ENCODE data around the gene BNIP3. TPM values are rescaled to one million over a fixed set of nuclear protein-coding genes. Genes with fewer than 3 reads are reported as not detected.
"Not testable (repeated sequence)": the region's sequence is repeated elsewhere in the genome, so short reads cannot be mapped to it uniquely, and the experiment has no call there.

The BNIP3 gene
- total RNA-seq, 1 experiment from 2014 or later = 113 TPM

DNA sequence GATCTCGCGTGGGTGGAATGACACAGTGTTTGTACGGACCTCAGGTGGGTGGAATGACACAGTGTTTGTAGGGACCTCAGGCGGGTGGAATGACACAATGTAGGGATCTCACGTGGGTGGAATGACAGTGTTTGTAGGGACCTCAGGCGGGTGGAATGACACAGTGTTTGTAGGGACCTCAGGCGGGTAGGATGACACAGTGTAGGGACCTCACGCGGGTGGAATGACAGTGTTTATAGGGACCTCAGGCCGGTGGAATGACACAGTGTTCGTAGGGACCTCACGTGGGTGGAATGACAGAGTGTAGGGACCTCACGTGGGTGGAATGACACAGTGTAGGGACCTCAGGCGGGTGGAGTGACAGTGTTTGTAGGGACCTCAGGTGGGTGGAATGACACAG, 62.3 kb downstream of the BNIP3 start:
- CTCF ChIA-PET, POLR2A ChIA-PET: not testable (repeated sequence)

More for the DNA sequence above, 62.3 kb downstream of the BNIP3 start:
- H3K36me3 Mint-ChIP-seq; H3K4me3 Mint-ChIP-seq; ATAC-seq; DNase-seq (ENCODE audit: low spot score); H3K9me3 Mint-ChIP-seq; H3K27ac Mint-ChIP-seq; H3K27me3 Mint-ChIP-seq (ENCODE audit: low read depth): not testable (repeated sequence)
- peaks cover 35% of the 10 kb centered on the region for H3K4me1 Mint-ChIP-seq

Other genes starting within 250 kb of the BNIP3 start
- 28.7 to 33.2 TPM (median 30.0 TPM) in 3 replicates for gene PPP2R2D, start 80.9 kb downstream of the BNIP3 start, total RNA-seq (2021)
- gene JAKMIP3, start 84.0 kb upstream of the BNIP3 start, total RNA-seq (2021) = 1.2 to 1.7 TPM (median 1.4 TPM) in 3 replicates
- gene DPYSL4, start 205.0 kb upstream of the BNIP3 start, total RNA-seq (2021) = 16.8 to 18.1 TPM (median 17.0 TPM) in 3 replicates

All from WTC11 (cell line).